H9 (cell line): Measurements from ENCODE around the gene KCNH5. TPM values are rescaled to one million over a fixed set of nuclear protein-coding genes. Genes with fewer than 3 reads are reported as not detected.

Experiments
- DNase-seq: peaks from one replicate; pipeline ENCODE4 v3.0.0-alpha.2; 2017
- H2AFZ ChIP-seq: one replicate; pipeline ENCODE4 v1.6.1; 2013; ENCODE audit warnings: mild to moderate bottlenecking, low read length, control low read depth, moderate library complexity
- H2AK5ac ChIP-seq: 2 replicates; pipeline ENCODE4 v1.6.1; 2013; ENCODE audit warnings: low read length, control low read depth, mixed read lengths; ENCODE audit not compliant: insufficient read length
- H2BK120ac ChIP-seq: one replicate; pipeline ENCODE4 v1.6.1; 2013; ENCODE audit warnings: low read depth, mild to moderate bottlenecking, low read length, control low read depth, inconsistent platforms; ENCODE audit not compliant: poor library complexity, severe bottlenecking
- H2BK12ac ChIP-seq: 2 replicates; pipeline ENCODE4 v1.6.1; 2013; ENCODE audit warnings: low read length, control low read depth, mixed read lengths, low read depth; ENCODE audit not compliant: insufficient read length
- H2BK15ac ChIP-seq: 2 replicates; pipeline ENCODE4 v1.6.1; 2013; ENCODE audit warnings: low read depth, low read length, control low read depth
- H2BK20ac ChIP-seq: one replicate; pipeline ENCODE4 v1.6.1; 2013; ENCODE audit warnings: low read depth, mild to moderate bottlenecking, low read length, control low read depth, inconsistent platforms; ENCODE audit not compliant: poor library complexity, severe bottlenecking
- H2BK5ac ChIP-seq: 2 replicates; pipeline ENCODE4 v1.6.1; 2013; ENCODE audit warnings: low read length, control low read depth, mixed read lengths; ENCODE audit not compliant: insufficient read length
- H3K14ac ChIP-seq: 2 replicates; pipeline ENCODE4 v1.6.1; 2013; ENCODE audit warnings: low read length, control low read depth; ENCODE audit not compliant: insufficient read depth
- H3K18ac ChIP-seq: 2 replicates; pipeline ENCODE4 v1.6.1; 2013; ENCODE audit warnings: low read depth, mild to moderate bottlenecking, mixed read lengths, low read length, control low read depth; ENCODE audit not compliant: insufficient read length
- H3K23ac ChIP-seq: 2 replicates; pipeline ENCODE4 v1.6.1; 2013; ENCODE audit warnings: low read length, control low read depth, mixed read lengths, low read depth; ENCODE audit not compliant: insufficient read length
- H3K23me2 ChIP-seq: 2 replicates; pipeline ENCODE4 v1.6.1; 2013; ENCODE audit warnings: low read depth, mild to moderate bottlenecking, mixed read lengths, low read length, control low read depth; ENCODE audit not compliant: insufficient read length, poor library complexity, severe bottlenecking
- H3K27ac ChIP-seq: 2 replicates; pipeline ENCODE4 v1.5.1; 2013; ENCODE audit warnings: low read length, control low read depth, mixed read lengths, low read depth; ENCODE audit not compliant: insufficient read length
- H3K27me3 ChIP-seq: 2 replicates; pipeline ENCODE4 v1.6.1; 2013; ENCODE audit warnings: low read length, control low read depth, inconsistent platforms; ENCODE audit not compliant: insufficient read depth
- H3K4ac ChIP-seq: 2 replicates; pipeline ENCODE4 v1.6.1; 2013; ENCODE audit warnings: low read depth, mild to moderate bottlenecking, control low read depth, inconsistent platforms, low read length, moderate library complexity
- H3K4me1 ChIP-seq: 2 replicates; pipeline ENCODE4 v1.6.1; 2013; ENCODE audit warnings: low read length, control low read depth, inconsistent platforms; ENCODE audit not compliant: insufficient read depth
- H3K4me2 ChIP-seq: 2 replicates; pipeline ENCODE4 v1.6.1; 2013; ENCODE audit warnings: low read length, control low read depth, mixed read lengths; ENCODE audit not compliant: insufficient read length, insufficient read depth
- H3K56ac ChIP-seq: 2 replicates; pipeline ENCODE4 v1.6.1; 2013; ENCODE audit warnings: low read depth, mild to moderate bottlenecking, mixed read lengths, low read length, control low read depth; ENCODE audit not compliant: insufficient read length
- H3K79me1 ChIP-seq: 2 replicates; pipeline ENCODE4 v1.6.1; 2013; ENCODE audit warnings: low read depth, mild to moderate bottlenecking, moderate library complexity, low read length, control low read depth, inconsistent platforms; ENCODE audit not compliant: insufficient read depth, poor library complexity, severe bottlenecking
- H3K79me2 ChIP-seq: 2 replicates; pipeline ENCODE4 v1.6.1; 2013; ENCODE audit warnings: low read length, control low read depth, inconsistent platforms; ENCODE audit not compliant: insufficient read depth
- H3K9ac ChIP-seq: 2 replicates; pipeline ENCODE4 v1.6.1; 2013; ENCODE audit warnings: low read length, control low read depth, mixed read lengths; ENCODE audit not compliant: insufficient read length; ENCODE audit errors: extremely low read depth
- H3K9me3 ChIP-seq: one replicate; pipeline ENCODE4 v1.6.1; 2013; ENCODE audit warnings: low read depth, low read length, inconsistent platforms; ENCODE audit not compliant: control insufficient read depth
- H3T11ph ChIP-seq: one replicate; pipeline ENCODE4 v1.6.1; 2013; ENCODE audit warnings: mild to moderate bottlenecking, low read length, control low read depth, inconsistent platforms
- H4K20me1 ChIP-seq: one replicate; pipeline ENCODE4 v1.6.1; 2013; ENCODE audit not compliant: control insufficient read depth, insufficient read length, insufficient read depth
- H4K5ac ChIP-seq: 2 replicates; pipeline ENCODE4 v1.6.1; 2013; ENCODE audit warnings: low read depth, mild to moderate bottlenecking, mixed read lengths, low read length, control low read depth; ENCODE audit not compliant: insufficient read length
- H4K8ac ChIP-seq: replicated peaks from 2 replicates; pipeline ENCODE4 v1.6.1; 2013; ENCODE audit warnings: low read length, control low read depth, mixed read lengths, low read depth; ENCODE audit not compliant: insufficient read length
- H4K91ac ChIP-seq: 2 replicates; pipeline ENCODE4 v1.6.1; 2013; ENCODE audit warnings: low read depth, mild to moderate bottlenecking, moderate library complexity, mixed read lengths, low read length, control low read depth; ENCODE audit not compliant: insufficient read length
- H3K27ac Mint-ChIP-seq, 3 experiments: 2 replicates in 2 of 3; 3 replicates in 1 of 3; pipeline ENCODE4 v1.8.0; 2020 to 2021; ENCODE audit warnings: mixed read lengths in 3 of 3, mild to moderate bottlenecking in 1 of 3, moderate library complexity in 1 of 3
- H3K27me3 Mint-ChIP-seq: 2 replicates; pipeline ENCODE4 v1.8.0; 2021; ENCODE audit warnings: low read depth, mild to moderate bottlenecking, moderate library complexity, mixed read lengths
- H3K36me3 Mint-ChIP-seq, 3 experiments: 2 replicates in 2 of 3; 3 replicates in 1 of 3; pipeline ENCODE4 v1.8.0; 2020 to 2021; ENCODE audit warnings: low read depth in 3 of 3, mixed read lengths in 3 of 3; ENCODE audit not compliant: insufficient read depth in 1 of 3
- H3K4me1 Mint-ChIP-seq, 2 experiments: 2 replicates each; pipeline ENCODE4 v1.8.0; 2020; ENCODE audit warnings: mixed read lengths in 2 of 2
- H3K4me3 Mint-ChIP-seq, 2 experiments: 2 replicates in 1 of 2; 3 replicates in 1 of 2; pipeline ENCODE4 v1.8.0; 2020 to 2021; ENCODE audit warnings: mild to moderate bottlenecking in 2 of 2, mixed read lengths in 2 of 2, moderate library complexity in 1 of 2
- H3K9me3 Mint-ChIP-seq, 2 experiments: 2 replicates in 1 of 2; 3 replicates in 1 of 2; pipeline ENCODE4 v1.8.0; 2020; ENCODE audit warnings: mild to moderate bottlenecking in 2 of 2, mixed read lengths in 2 of 2, moderate library complexity in 1 of 2
- CTCF ChIP-seq: fragments of 200-600 bp; sonication (generic); conservative IDR thresholded peaks from 3 replicates; pipeline ENCODE4 v1.8.0; 2021; ENCODE audit warnings: antibody characterized with exemption, mild to moderate bottlenecking
- total RNA-seq: library from RNA; stranded (reverse); gene quantifications from 2 replicates; pipeline ENCODE4 v1.2.1, GENCODE V29; 2021

Gene KCNH5
- total RNA-seq, 1 experiment from 2014 or later: 0.42 TPM

GRCh38 chr14:62847168-62847567 lies 198.1 kb downstream of the KCNH5 start:
- Histone ChIP-seq H2BK120ac (no peak overlapping the region), H3K79me1 (no peaks in the 10 kb centered on the region), H3K4ac (no peak overlapping the region), H3K27ac (no peak overlapping the region), H2BK5ac (no peak overlapping the region), H3K4me1 (no peaks in the 10 kb centered on the region), H3T11ph (no peak overlapping the region), H3K18ac (no peak overlapping the region), H3K23ac (no peak overlapping the region), H3K79me2 (no peaks in the 10 kb centered on the region), H4K91ac (no peak overlapping the region), H3K14ac (no peak overlapping the region), H2AFZ (no peak overlapping the region), H4K8ac (no peak overlapping the region), H2BK20ac (no peak overlapping the region), H3K27me3 (no peaks in the 10 kb centered on the region), H4K20me1 (no peaks in the 10 kb centered on the region), H3K4me2 (no peak overlapping the region), H3K56ac (no peak overlapping the region), H2AK5ac (no peak overlapping the region), H3K23me2 (no peaks in the 10 kb centered on the region), H3K9ac (no peak overlapping the region), H2BK15ac (no peak overlapping the region), H2BK12ac (no peak overlapping the region), H4K5ac (no peak overlapping the region), H3K9me3 (no peaks in the 10 kb centered on the region)
- DNase-seq: no peak
- H3K4me1 Mint-ChIP-seq: 0 out of 4 replicates have a peak, but pooled peaks cover 0 to 4% of the 10 kb centered on the region in 2 experiments
- H3K9me3 Mint-ChIP-seq: no peaks in the 10 kb centered on the region
- no peaks in the 10 kb centered on the region for H3K36me3 Mint-ChIP-seq
- H3K27me3 Mint-ChIP-seq: no peaks in the 10 kb centered on the region
- TF ChIP-seq CTCF: no peak
- peak overlapping the region in 1 of 3 experiments; percentile 30; a peak in 1 of 7 replicates for H3K27ac Mint-ChIP-seq
- no peak overlapping the region for H3K4me3 Mint-ChIP-seq
